Neural cell (in vitro differentiated cells): ENCODE data around the gene FHL2. TPM values are rescaled to one million over a fixed set of nuclear protein-coding genes. Genes with fewer than 3 reads are reported as not detected.

Source experiments
- H2AFZ ChIP-seq: fragments of 200-600, 300-800 bp; sonication (generic), shearing (Covaris generic); 2 replicates; pipeline ENCODE4 v1.6.0; 2014; ENCODE audit warnings: low read depth, mild to moderate bottlenecking, antibody characterized with exemption, low read length, moderate library complexity
- H3F3A ChIP-seq: fragments of 200-600 bp; shearing (Covaris generic); 2 replicates; pipeline ENCODE4 v1.6.1; 2016; ENCODE audit warnings: mild to moderate bottlenecking, moderate library complexity, mixed read lengths, antibody characterized with exemption, low read length; ENCODE audit not compliant: insufficient read depth, poor library complexity, severe bottlenecking
- H3K27ac ChIP-seq: fragments of 200-600, 300-800 bp; sonication (generic), shearing (Covaris generic); 2 replicates; pipeline ENCODE4 v1.5.1; 2014; ENCODE audit warnings: mild to moderate bottlenecking, low read length, moderate library complexity
- H3K27me3 ChIP-seq: fragments of 300-800, 200-600 bp; sonication (generic), shearing (Covaris generic); 2 replicates; pipeline ENCODE4 v1.6.0; 2014; ENCODE audit warnings: mild to moderate bottlenecking, low read depth, low read length, moderate library complexity; ENCODE audit not compliant: insufficient read depth
- H3K36me3 ChIP-seq: fragments of 300-800, 200-600 bp; sonication (generic), shearing (Covaris generic); 2 replicates; pipeline ENCODE4 v1.5.1; 2014; ENCODE audit warnings: mild to moderate bottlenecking, antibody characterized with exemption, low read length, moderate library complexity; ENCODE audit not compliant: insufficient read depth
- H3K4me2 ChIP-seq: fragments of 300-800, 200-600 bp; sonication (generic), shearing (Covaris generic); 2 replicates; pipeline ENCODE4 v1.6.0; 2014; ENCODE audit warnings: mild to moderate bottlenecking, low read length
- H3K4me3 ChIP-seq: fragments of 300-800, 200-600 bp; sonication (generic), shearing (Covaris generic); 2 replicates; pipeline ENCODE4 v1.5.1; 2014; ENCODE audit warnings: mild to moderate bottlenecking, low read length, moderate library complexity
- H3K79me2 ChIP-seq: fragments of 200-600 bp; shearing (Covaris generic); replicated peaks from 2 replicates; pipeline ENCODE4 v1.6.0; 2014; ENCODE audit warnings: mild to moderate bottlenecking, low read length, moderate library complexity; ENCODE audit not compliant: insufficient read depth
- H3K9ac ChIP-seq: fragments of 300-800, 200-600 bp; sonication (generic), shearing (Covaris generic); 2 replicates; pipeline ENCODE4 v1.6.1; 2016; ENCODE audit warnings: mild to moderate bottlenecking, low read length, mixed read lengths
- H3K9me2 ChIP-seq: fragments of 200-600 bp; shearing (Covaris generic); 2 replicates; pipeline ENCODE4 v1.6.1; 2016; ENCODE audit warnings: mild to moderate bottlenecking, low read length, mixed read lengths; ENCODE audit not compliant: insufficient read depth
- H3K9me3 ChIP-seq: fragments of 200-600, 300-800 bp; sonication (generic), shearing (Covaris generic); 2 replicates; pipeline ENCODE4 v1.6.1; 2016; ENCODE audit warnings: mild to moderate bottlenecking, mixed run types, low read length, moderate library complexity, mixed read lengths
- H4K20me1 ChIP-seq: fragments of 200-600 bp; shearing (Covaris generic); 2 replicates; pipeline ENCODE4 v1.6.1; 2016; ENCODE audit warnings: mild to moderate bottlenecking, mixed run types; ENCODE audit not compliant: insufficient read depth
- EP300 ChIP-seq: fragments of 450-650 bp; conservative IDR thresholded peaks from 2 replicates; pipeline ENCODE4 v1.6.1; 2014; ENCODE audit warnings: antibody characterized with exemption, mild to moderate bottlenecking, moderate library complexity; ENCODE audit not compliant: poor library complexity, severe bottlenecking
- EZH2 ChIP-seq: fragments of 200-600, 300-800 bp; shearing (Covaris generic), sonication (generic); IDR thresholded peaks from 2 replicates; pipeline ENCODE4 v1.6.1; 2014; ENCODE audit warnings: antibody characterized with exemption, low read length, borderline replicate concordance, mild to moderate bottlenecking; ENCODE audit not compliant: insufficient read depth, poor library complexity, severe bottlenecking
- MXI1 ChIP-seq: fragments of 450-650 bp; conservative IDR thresholded peaks from 2 replicates; pipeline ENCODE4 v1.6.1; 2014; ENCODE audit warnings: antibody characterized with exemption, mild to moderate bottlenecking; ENCODE audit not compliant: poor library complexity, severe bottlenecking
- POLR2AphosphoS5 ChIP-seq: IDR thresholded peaks from 2 replicates; pipeline ENCODE4 v1.6.1; 2012
- RAD21 ChIP-seq: fragments of 450-650 bp; conservative IDR thresholded peaks from 2 replicates; pipeline ENCODE4 v1.6.1; 2014; ENCODE audit warnings: antibody characterized with exemption, mild to moderate bottlenecking, moderate library complexity
- SMC3 ChIP-seq: fragments of 450-650 bp; conservative IDR thresholded peaks from 2 replicates; pipeline ENCODE4 v1.6.1; 2014; ENCODE audit warnings: antibody characterized with exemption, mild to moderate bottlenecking, moderate library complexity; ENCODE audit not compliant: poor library complexity
- TAF1 ChIP-seq: IDR thresholded peaks from 2 replicates; pipeline ENCODE4 v1.6.1; 2012; ENCODE audit warnings: low read depth
- polyA plus RNA-seq: library from polyadenylated mRNA; depleted of rRNA; stranded (reverse); fragments of >200 nt; gene quantifications from 2 replicates; pipeline ENCODE4 v1.2.3, GENCODE V29; 2014
- TF ChIP-seq, protein P1 (sequence below): fragments of 450-650 bp; IDR thresholded peaks from 2 replicates; pipeline ENCODE4 v1.5.1; 2014; ENCODE audit warnings: antibody characterized with exemption, mild to moderate bottlenecking, moderate library complexity; ENCODE audit not compliant: poor library complexity, severe bottlenecking
- TF ChIP-seq, protein P2 (sequence below): IDR thresholded peaks from 2 replicates; pipeline ENCODE4 v1.6.1; 2012; ENCODE audit warnings: borderline replicate concordance

Gene FHL2
- polyA plus RNA-seq, 1 donor from 2014 or later: 3.5 TPM

- Histone ChIP-seq H3K4me3 (no peak overlapping the region), H3K79me2 (no peaks in the 10 kb centered on the region)
These were observed 19.9 kb downstream of the FHL2 start for GRCh38 chr2:105378921-105379383.

GRCh38 chr2:105378276-105378840, 20.5 kb downstream of the FHL2 start:
- H3K9ac ChIP-seq: no peak overlapping the region
- H3K9me2 ChIP-seq: no peaks in the 10 kb centered on the region
- H3K36me3 ChIP-seq: no peaks in the 10 kb centered on the region
- no peaks in the 10 kb centered on the region for H3F3A ChIP-seq
- no peak overlapping the region for H3K4me3 ChIP-seq
- no peak overlapping the region for H2AFZ ChIP-seq
- H3K27ac ChIP-seq: no peak overlapping the region
- no peaks in the 10 kb centered on the region for H3K79me2 ChIP-seq
- no peaks in the 10 kb centered on the region for H4K20me1 ChIP-seq
- no peaks in the 10 kb centered on the region for H3K9me3 ChIP-seq
- TF ChIP-seq EZH2 (no peak), EP300 (no peak), SMC3 (no peak), POLR2AphosphoS5 (no peak), RAD21 (no peak), TAF1 (no peak), MXI1 (no peak)
- TF ChIP-seq, protein P1, sequence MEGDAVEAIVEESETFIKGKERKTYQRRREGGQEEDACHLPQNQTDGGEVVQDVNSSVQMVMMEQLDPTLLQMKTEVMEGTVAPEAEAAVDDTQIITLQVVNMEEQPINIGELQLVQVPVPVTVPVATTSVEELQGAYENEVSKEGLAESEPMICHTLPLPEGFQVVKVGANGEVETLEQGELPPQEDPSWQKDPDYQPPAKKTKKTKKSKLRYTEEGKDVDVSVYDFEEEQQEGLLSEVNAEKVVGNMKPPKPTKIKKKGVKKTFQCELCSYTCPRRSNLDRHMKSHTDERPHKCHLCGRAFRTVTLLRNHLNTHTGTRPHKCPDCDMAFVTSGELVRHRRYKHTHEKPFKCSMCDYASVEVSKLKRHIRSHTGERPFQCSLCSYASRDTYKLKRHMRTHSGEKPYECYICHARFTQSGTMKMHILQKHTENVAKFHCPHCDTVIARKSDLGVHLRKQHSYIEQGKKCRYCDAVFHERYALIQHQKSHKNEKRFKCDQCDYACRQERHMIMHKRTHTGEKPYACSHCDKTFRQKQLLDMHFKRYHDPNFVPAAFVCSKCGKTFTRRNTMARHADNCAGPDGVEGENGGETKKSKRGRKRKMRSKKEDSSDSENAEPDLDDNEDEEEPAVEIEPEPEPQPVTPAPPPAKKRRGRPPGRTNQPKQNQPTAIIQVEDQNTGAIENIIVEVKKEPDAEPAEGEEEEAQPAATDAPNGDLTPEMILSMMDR: no peak
- TF ChIP-seq, protein P2, sequence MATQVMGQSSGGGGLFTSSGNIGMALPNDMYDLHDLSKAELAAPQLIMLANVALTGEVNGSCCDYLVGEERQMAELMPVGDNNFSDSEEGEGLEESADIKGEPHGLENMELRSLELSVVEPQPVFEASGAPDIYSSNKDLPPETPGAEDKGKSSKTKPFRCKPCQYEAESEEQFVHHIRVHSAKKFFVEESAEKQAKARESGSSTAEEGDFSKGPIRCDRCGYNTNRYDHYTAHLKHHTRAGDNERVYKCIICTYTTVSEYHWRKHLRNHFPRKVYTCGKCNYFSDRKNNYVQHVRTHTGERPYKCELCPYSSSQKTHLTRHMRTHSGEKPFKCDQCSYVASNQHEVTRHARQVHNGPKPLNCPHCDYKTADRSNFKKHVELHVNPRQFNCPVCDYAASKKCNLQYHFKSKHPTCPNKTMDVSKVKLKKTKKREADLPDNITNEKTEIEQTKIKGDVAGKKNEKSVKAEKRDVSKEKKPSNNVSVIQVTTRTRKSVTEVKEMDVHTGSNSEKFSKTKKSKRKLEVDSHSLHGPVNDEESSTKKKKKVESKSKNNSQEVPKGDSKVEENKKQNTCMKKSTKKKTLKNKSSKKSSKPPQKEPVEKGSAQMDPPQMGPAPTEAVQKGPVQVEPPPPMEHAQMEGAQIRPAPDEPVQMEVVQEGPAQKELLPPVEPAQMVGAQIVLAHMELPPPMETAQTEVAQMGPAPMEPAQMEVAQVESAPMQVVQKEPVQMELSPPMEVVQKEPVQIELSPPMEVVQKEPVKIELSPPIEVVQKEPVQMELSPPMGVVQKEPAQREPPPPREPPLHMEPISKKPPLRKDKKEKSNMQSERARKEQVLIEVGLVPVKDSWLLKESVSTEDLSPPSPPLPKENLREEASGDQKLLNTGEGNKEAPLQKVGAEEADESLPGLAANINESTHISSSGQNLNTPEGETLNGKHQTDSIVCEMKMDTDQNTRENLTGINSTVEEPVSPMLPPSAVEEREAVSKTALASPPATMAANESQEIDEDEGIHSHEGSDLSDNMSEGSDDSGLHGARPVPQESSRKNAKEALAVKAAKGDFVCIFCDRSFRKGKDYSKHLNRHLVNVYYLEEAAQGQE: no peak
- no peaks in the 10 kb centered on the region for H3K27me3 ChIP-seq
- H3K4me2 ChIP-seq: no peak overlapping the region

More at GRCh38 chr2:105378921-105379383, 19.9 kb downstream of the FHL2 start:
- no peak overlapping the region for H2AFZ ChIP-seq
- H3K9me3 ChIP-seq: no peaks in the 10 kb centered on the region
- H3K27ac ChIP-seq: no peak overlapping the region
- no peaks in the 10 kb centered on the region for H4K20me1 ChIP-seq
- TF ChIP-seq, protein P1: no peak
- no peak for TF ChIP-seq TAF1
- no peak for TF ChIP-seq SMC3
- no peaks in the 10 kb centered on the region for H3K9me2 ChIP-seq
- H3K27me3 ChIP-seq: no peaks in the 10 kb centered on the region
- H3K36me3 ChIP-seq: no peaks in the 10 kb centered on the region
- no peaks in the 10 kb centered on the region for H3F3A ChIP-seq
- H3K9ac ChIP-seq: no peak overlapping the region
- no peak overlapping the region for H3K4me2 ChIP-seq
